ENCODE results near the gene MARCHF3.
"Not testable (repeated sequence)": the region's sequence is repeated elsewhere in the genome, so short reads cannot be mapped to it uniquely, and the experiment has no call there.

Gene MARCHF3

DNA sequence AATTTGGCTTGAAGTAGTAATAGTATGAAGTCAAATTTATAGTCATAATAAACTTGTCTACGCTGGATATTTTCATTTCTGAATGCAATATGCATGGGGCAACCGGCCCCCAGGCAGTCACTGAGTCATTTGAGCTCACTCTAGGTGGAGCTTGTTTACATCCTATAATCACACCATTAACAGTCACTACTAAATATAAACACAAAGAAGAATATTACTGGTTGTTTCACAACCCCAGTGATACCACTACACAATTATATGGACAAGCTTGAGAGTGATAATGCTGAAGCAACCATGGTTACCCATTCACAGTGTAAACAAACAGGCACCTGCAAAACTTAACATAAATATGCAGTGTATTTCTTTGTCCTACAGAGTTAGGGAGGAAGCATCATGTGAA, 68.7 kb downstream of the MARCHF3 start:
- in situ Hi-C loops (cut with HindIII; ENCODE audit: low sequenced_read_pairs): no loop called here

DNA sequence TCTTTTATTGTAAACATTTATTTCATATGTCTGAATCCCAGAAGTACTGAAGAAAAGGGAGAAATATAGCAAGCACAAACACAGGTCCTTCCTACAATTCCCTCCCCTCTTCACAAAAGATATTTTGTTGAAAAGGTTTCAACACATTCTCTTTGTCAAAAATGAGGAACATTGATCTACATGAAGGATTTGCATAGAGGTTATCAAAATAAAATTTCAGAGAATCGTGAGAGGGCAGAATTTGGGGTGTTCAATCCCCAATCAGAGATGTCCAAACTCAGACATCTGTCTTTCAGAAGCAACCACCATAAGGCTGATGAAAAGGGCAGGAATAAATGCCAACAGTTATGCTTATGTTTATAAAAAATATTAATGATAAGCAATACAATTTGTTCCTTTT, 69.2 kb downstream of the MARCHF3 start:
- in situ Hi-C loops (cut with HindIII; ENCODE audit: low sequenced_read_pairs): no loop called here

DNA sequence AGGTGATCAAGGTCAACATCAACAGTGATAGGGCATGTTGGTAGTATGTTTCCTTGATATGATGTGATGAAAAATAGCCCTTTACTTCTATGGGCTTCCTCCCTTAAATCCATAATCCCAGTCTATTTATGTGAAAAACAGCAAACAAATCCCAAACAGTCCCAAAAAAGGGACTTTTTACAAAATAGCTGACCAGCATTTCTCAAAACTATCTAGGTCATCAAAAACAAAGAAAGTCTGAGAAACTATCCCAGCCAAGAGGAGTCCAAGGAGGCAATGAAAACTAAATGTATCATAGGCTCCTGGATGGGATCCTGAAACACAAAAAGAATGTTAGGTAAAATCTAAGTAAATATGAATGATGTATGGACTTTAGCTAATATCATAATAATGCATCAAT, 71.2 kb downstream of the MARCHF3 start:
- in situ Hi-C loops (cut with HindIII; ENCODE audit: low sequenced_read_pairs): loop anchor here (5.0 kb wide), 1 partner anchor 62 kb away; no protein-coding TSS in a partner anchor

DNA sequence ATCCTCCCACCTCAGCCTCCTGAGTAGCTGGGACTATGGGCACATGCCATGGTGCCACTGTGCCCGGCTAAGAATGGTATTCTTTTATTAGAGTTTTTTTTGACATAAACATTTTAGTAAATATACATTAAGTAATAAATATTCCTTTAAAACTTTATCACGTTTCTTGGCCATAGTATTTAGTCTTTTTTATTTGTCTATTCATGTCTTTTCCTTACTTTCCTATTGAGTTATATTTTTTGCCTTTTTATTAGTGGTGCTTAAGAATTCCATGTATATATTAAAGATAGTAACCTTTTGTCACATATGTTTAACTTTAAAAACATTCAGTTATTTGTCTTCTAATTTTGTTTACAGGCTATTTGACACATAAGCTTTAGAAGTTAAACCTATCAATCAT, 73.4 kb downstream of the MARCHF3 start:
- in situ Hi-C loops (cut with HindIII; ENCODE audit: low sequenced_read_pairs): loop anchor here (5.0 kb wide), 1 partner anchor 60 kb away; no protein-coding TSS in a partner anchor

DNA sequence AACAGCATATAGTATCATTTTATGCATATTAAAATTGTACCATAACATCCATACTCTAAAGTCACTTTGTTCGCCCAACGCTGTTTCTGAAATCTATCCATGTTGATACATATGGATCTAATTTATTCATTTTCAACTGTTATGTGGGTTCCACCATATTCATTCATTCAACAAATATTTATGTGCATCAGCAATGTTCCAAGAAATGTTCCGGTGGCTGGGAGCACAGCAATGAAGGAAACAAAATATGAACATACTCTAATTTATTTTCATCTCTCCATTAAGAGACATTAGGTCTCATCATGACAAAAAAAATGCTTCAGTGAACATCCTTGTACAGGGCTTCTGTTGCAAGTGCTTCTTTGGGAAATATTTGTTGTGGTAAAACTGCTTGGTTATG, 75.4 kb downstream of the MARCHF3 start:
- in situ Hi-C loops (cut with HindIII; ENCODE audit: low sequenced_read_pairs): loop anchor here (5.0 kb wide), 1 partner anchor 58 kb away; no protein-coding TSS in a partner anchor

DNA sequence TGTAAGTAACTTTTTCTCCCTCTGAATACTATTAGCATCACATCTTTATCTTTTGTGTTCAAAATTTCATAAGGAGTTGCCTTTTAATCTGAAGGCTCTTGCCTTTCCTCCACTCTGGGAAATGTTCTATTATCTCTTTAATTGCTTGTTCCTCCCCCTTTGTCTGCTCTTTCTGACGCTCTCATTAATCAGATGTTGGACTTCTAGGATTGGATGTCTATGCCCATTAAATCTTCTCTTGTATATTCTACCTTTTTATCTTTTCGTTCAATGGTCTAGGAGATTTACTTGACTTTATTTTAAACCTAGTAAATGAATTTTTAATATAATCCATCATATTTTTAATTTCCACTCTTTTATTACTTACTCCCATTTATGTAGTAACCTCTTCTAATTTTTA, 76.7 kb downstream of the MARCHF3 start:
- in situ Hi-C loops (cut with HindIII; ENCODE audit: low sequenced_read_pairs): no loop called here

DNA sequence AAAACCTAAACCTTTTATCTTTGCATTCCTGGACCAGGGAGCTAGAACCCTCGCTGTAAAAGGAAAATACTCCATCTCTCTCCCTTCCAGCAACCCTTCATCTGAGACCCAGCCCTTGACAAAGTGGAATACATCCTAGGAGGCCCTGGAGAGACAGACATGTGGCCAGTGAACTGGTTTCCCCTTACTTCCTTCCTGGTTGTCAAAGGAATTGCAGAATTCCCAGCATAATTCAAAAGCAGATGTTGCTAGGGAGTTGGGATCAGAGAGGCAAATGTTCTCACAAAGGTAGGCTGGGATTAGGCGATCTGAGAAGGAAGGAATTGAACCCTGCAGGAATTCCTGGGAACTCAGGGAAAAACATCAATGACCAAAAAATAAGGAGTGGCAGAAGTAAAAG, 80.9 kb downstream of the MARCHF3 start:
- in situ Hi-C loops (cut with HindIII; ENCODE audit: low sequenced_read_pairs): no loop called here

DNA sequence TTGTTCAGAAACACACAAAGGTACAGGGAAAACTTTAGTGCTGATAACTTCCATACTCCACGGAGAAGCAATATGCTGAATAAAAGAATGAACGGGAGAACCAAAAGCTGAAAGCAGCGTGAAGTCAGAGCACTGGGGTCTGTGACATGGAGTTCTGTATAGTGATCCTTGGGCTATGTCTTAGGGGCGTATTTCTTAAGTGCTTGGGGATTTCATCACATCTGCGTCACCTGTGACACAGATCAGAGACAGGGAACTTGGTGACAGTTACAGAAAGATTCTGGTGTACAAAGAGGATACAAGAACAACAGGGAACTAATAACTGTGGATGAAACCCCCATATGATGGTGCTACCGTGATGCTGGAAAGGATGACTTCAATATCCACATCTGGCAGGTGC, 81.9 kb downstream of the MARCHF3 start:
- in situ Hi-C loops (cut with HindIII; ENCODE audit: low sequenced_read_pairs): no loop called here

DNA sequence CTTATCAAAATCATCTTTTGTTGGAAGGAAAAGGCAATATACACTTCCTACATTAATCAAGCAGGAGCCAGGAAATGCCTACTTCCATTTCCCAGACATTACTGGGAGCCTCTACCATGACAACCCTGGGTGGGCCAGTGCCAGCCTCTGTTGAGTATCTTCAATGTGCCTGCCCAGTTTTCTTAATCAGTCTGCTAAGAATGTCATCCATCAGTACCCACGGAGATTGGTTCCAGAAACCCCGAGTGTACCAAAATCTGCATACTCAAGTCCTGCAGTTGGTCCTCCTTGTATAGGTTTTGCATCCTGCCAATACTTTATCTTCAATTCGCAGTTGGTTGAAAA, 82.4 kb downstream of the MARCHF3 start:
- in situ Hi-C loops (cut with HindIII; ENCODE audit: low sequenced_read_pairs): no loop called here

DNA sequence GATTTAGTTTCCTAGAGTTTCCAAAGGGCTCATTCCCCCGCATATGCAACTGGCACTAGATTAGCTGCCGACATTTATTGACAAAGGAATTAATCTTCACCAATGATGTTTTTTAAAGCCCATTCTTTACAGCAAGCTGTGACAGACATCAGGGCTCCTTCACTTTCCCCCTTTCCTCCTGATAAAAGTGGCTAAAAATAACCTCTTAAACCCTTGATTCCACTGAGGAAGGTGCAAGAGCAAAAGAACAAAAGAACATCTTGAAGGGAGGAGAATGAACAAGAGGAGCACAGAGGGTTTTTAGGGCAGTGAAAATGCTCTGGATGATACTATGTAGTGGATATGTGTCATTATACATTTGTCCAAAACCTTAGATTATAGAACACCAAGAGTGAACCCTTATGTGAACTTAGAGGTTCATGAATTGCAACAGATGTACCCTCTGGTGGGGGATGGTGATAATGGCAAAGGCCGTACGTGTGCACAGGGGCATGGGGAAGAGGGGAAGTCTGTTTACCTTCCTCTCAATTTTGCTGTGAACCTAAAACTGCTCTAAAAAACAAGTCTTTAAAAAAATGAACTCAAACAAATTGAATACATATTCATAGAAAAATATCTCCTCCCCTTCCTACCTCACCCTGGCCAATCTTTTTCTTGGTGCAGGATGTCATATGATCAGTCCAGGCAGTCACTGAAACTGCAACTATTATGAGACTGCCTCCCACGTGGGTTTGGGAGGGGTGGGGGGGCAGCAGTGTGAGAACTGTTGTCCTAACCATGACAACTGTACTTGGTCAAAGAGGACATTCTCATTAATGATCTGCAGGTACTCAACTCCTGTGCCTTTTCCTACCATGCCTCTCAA, 83.0 kb downstream of the MARCHF3 start:
- in situ Hi-C loops (cut with HindIII; ENCODE audit: low sequenced_read_pairs): no loop called here

DNA sequence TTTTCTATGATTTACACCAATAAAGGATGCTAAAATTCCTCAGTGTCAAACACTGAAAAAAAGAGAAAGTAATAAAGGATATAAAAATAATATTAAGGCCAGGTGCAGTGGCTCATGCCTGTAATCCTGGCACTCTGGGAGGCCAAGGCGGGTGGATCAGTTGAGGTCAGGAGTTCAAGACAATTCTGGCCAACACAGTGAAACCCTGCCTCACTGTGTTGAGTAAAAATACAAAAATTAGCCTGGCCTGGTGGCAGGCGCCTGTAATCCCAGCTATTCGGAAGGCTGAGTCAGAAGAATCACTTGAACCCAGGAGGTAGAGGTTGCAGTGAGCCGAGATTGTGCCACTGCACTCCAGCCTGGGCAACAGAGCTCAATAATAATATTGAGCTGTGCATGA, 87.5 kb downstream of the MARCHF3 start:
- in situ Hi-C loops (cut with HindIII; ENCODE audit: low sequenced_read_pairs): not testable (repeated sequence)

DNA sequence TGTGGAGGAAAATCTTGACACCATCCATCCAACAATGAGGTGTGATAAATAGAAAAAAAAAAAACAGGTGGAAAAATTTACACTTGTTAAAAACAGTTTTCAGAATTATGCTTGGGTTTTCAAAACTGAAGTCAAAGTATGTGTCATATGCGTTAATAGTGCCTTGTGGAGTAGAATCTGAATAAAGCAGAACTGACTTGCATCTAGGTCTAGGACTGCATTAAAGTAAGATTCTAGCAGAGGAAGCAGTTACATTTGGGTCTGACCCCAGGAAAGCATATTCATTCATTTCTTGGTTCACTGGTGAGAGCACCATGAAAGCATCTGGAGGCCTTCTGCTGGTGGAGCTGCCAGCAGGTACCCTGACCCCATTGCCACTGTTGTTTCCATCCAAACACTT, 89.0 kb downstream of the MARCHF3 start:
- in situ Hi-C loops (cut with HindIII; ENCODE audit: low sequenced_read_pairs): no loop called here

DNA sequence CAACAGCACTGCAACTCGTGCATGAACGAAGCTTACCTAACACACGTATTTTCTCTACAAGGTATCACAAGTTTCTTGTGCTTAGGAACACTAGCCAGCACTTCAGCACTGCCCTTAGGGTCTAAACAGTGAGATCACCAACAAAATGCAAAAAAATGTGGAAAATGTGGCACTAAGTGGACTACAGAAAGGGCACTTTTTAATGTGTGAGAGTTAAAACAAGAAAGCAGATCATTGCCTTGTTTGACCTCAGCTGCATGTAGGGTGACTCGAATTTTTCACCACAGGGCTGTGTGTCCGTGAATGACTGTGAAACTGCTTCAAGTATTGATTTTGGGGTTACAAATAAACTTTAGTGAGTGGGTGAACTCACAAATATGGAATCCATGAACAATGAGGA, 90.5 kb downstream of the MARCHF3 start:
- in situ Hi-C loops (cut with HindIII; ENCODE audit: low sequenced_read_pairs): no loop called here

DNA sequence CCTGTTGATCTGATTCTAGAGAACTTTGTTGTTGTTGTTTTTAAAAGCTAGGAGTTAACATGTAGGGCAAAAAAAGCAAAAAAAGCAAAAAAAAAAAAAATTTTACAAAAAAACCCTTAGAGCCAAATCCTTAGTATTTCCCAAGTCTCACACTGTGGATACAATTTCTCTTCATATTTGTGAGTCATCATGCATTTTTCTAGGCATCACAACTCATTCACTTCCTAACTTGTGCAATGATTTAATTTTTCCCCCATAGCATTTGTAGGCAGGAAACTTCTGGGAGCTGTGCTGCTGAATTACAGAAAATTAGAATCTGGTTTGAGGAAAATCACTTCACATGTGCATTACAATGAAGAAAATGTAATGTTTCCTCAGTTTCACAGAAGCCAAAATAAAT, 91.9 kb downstream of the MARCHF3 start:
- in situ Hi-C loops (cut with HindIII; ENCODE audit: low sequenced_read_pairs): no loop called here

DNA sequence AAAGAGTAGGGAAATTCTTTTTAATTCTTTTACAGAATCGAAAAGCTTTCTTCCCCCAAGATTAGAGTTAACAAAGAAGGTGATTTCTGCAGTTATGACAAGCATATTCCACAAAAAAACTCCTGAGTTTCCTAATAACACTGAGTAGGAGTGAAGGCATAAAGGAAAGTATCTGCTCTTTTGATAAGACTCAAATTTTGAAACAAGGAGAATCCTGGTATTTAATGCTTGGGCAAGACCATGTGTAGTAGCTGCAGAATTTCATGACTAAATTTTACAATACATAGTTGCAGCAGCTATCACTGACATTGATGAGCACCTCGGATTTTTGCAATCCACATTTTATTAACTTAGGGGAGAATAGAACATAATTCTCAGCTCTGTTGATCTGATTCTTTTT, 92.6 kb downstream of the MARCHF3 start:
- in situ Hi-C loops (cut with HindIII; ENCODE audit: low sequenced_read_pairs): no loop called here

DNA sequence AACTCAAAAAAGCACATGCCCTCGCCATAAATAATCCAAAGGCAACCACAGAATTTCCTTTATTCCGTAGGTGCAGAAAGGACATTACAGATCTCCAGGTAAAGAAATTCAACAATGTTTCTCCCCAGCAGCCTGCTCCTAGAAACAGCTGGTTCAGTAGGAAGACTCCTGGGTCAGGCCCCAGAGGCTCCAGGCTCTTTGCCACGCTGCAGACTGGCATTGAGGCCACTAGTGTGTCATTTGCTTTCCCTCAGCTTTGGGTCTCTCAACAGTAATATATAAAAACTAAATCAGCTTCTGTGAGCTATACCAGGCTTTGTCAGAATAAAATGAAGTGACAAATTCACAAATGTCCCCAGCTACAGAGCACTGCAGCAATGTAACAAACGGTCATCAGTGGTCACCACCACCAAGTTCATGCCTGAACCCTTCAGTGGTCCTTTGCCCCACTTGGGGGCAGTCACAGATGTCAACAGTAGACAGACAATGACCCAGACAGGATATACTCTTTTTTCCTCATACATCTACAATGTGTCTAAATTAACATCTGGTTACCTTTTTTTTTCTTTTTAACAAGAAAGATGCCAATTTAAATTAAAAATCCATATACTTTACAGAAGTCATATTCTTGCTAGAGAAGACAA, 93.5 kb downstream of the MARCHF3 start:
- in situ Hi-C loops (cut with HindIII; ENCODE audit: low sequenced_read_pairs): no loop called here

DNA sequence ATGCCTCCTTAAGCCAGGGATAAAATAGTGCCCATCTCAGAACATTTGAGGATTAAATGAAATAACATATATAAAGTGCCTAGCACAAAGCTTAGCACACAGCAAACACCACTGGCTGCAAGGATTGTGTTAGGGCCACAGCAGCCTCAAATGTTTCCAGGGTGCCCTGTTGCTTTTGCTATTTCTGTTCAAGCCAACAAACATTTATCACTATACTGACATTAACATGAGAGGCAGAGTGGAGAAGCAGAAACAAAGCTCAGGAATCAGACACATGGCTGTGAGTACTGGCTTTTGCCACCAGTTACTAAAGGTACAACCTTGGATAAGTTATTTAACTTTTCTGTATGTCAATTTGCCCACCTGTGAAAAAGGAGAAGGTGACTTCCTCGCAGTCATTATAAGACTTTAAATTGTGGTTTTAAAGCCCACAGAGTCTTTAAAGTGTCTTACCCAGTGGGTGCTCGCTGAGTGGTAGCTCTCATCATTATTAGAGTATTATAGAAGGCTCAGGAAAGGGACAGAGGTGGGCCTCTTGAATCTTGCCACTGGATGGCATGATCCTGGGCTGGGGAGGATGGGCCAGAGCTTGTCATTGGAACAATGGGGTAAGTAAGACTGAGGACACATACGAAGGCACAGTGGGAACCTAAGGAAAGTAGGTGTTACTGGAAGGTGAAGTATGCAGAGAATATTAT, 98.2 kb downstream of the MARCHF3 start:
- in situ Hi-C loops (cut with HindIII; ENCODE audit: low sequenced_read_pairs): no loop called here

DNA sequence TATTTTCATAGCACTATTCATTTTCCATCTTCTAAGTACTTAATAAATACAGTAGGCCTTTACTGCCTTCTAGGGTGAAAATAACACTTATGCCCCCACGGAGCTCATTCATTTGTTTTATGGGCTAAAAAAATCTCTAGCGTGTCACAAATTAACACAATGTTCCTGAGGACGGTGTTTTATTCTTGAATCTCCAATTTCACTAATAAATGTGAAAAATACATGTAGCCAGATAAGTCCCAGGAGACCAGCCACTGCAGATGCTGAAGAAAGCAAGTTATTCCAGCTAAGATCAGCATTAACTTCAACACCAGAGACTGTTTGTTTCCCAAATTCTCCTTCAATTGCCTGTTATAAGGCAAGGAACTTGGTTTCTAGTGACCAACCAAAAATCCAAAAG, 102.3 kb downstream of the MARCHF3 start:
- in situ Hi-C loops (cut with HindIII; ENCODE audit: low sequenced_read_pairs): no loop called here

DNA sequence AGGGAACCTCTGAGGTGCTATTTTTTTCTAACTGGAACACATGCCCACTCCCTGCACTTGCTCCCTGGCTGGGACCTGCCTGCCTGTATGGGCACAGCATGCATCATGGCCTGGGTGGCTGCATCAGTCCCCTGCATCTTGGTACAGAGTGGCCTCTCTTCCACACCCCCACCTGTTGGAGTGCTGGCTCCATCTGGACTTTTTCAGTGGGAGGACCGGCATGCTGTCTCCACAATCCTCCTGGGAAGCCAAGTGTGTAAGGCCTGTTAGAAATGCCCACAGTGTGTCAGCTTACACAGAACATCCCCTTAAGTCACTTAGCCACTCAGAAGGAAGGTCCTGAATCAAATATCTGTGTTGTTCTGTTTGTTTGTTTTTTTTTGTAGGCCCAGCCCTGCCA, 102.9 kb downstream of the MARCHF3 start:
- in situ Hi-C loops (cut with HindIII; ENCODE audit: low sequenced_read_pairs): no loop called here

DNA sequence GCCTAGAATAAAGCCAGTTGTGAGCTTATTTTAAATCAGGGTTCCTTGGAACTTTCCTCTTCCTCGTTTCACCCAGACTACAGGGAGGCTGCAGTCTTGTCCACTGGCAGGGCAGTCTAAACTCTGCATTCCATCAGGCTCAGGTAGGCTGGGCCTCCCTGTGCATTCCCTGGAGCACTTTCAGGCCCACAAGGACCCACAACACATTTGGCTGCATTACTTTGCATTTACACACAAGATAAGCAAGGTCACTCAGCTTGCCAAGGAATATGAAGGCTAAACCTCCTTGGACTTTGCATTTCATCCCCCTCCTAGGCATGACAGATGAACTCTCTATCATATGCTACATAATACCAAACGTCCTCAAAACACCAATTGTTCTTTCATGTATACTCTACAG, 104.2 kb downstream of the MARCHF3 start:
- in situ Hi-C loops (cut with HindIII; ENCODE audit: low sequenced_read_pairs): no loop called here

DNA sequence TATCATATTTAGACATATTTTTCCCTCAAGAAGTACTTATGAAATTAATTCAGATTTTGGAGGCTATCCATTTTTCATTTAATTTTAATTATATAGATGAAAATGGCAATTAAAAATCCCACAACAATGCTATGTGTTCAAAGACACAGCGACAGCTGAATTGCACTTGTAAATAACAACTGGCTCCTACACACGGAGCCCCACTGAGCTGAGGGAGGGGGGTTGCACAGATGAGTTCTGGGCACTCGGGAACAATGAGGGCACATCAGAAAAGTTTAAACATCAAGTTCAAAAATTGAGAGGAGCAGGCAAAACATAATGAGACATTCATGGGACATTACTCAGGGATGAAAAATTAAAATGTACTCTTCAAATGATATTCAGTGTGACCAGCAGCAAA, 104.9 kb downstream of the MARCHF3 start:
- in situ Hi-C loops (cut with HindIII; ENCODE audit: low sequenced_read_pairs): no loop called here

All from endothelial cell of hepatic sinusoid (primary cell).